ACHN (cell line): Measurements from ENCODE around the gene CDSN.
"Not testable (repeated sequence)": the region's sequence is repeated elsewhere in the genome, so short reads cannot be mapped to it uniquely, and the experiment has no call there.

ENCODE experiments used
- DNase-seq: peaks from one replicate; pipeline ENCODE4 v3.0.0-alpha.2; 2015
- in situ Hi-C: cut with HindIII; loops from 2 replicates; pipeline ENCODE4 v1.10.0; 2017; ENCODE audit warnings: low sequenced_read_pairs, low pct_ligation_motif_present, low pct_unique_long_range_greater_than_20kb

Gene CDSN

DNA sequence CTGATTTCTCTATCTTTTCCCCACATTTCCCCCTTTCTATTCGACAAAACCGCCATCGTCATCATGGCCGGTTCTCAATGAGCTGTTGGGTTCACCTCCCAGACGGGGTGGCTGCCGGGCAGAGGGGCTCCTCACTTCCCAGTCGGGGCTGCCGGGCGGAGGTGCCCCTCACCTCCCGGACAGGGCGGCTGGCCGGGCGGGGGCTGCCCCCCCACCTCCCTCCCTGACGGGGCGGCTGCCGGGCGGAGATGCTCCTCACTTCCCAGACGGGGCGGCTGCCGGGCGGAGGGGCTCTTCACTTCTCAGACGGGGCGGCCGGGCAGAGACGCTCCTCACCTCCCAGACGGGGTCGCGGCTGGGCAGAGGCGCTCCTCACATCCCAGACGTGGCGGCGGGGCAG is 53.2 kb downstream of the CDSN start:
- in situ Hi-C loops, result not testable (repeated sequence)

DNA sequence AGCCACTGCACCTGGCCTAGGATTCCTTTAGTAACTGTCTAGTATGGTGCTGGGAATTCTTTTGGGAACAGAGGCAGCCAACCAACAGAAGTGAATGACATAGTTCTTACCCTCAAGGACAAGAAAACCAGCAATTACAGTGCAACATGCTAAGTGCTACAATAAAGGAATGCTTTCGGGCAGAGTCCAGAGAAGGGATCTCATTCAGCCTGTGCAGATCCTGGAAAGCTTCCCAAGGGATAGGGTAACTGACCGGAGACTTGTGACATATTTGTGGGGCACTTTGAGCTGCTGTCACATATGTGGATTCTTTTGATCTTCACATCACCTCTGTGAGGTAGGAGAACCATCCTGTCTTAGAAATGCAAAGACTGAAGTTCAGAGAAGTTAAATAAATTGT is 54.7 kb downstream of the CDSN start:
- DNase-seq, result no peak
- in situ Hi-C loops, result no loop called here

More for the DNA sequence above, 53.2 kb downstream of the CDSN start:
- not testable (repeated sequence) for DNase-seq
